ENCODE measurements around the gene CNTN1.

Gene CNTN1

DNA sequence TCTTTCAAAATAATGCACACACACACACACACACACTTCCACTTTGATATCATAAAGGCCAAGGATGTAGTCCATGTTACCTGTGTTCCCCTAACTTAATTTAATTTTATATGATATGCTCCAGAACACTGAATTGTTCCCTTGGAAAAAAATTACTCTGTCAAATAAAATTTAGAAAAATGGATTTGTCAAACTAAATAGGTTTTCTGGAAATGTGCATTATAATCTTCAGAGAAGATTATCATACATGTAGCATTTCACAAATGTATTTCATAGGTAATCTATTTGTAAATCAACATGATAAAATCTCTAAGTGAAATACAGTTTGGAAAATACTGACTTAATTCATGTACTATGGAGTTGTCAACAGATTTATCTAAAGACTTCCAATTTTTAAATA, 68.6 kb downstream of the CNTN1 start:
- H3K27ac ChIP-seq, result no peak overlapping the region
- no peak for DNase-seq (ENCODE audit: low read depth, low spot score)
- no peak overlapping the region for H3K4me3 ChIP-seq
- no peaks in the 10 kb centered on the region for H3K9me3 ChIP-seq (ENCODE audit: low read depth, low read length)
- TF ChIP-seq EZH2 (IDR thresholded peaks at IDR 0.05) (no peak), FOXP2 (optimal IDR thresholded peaks at IDR 0.05; ENCODE audit: control extremely low read depth, extremely low read length, insufficient read depth) (no peak), POLR2AphosphoS5 (IDR thresholded peaks at IDR 0.05; ENCODE audit: borderline replicate concordance, low read depth, low read length) (no peak)
- no peaks in the 10 kb centered on the region for H3K36me3 ChIP-seq (ENCODE audit: insufficient read depth, low read length)
- no peak overlapping the region for H3K9ac ChIP-seq (ENCODE audit: insufficient read length)

- no peak overlapping the region for H3K9ac ChIP-seq (ENCODE audit: insufficient read length)
- TF ChIP-seq POLR2AphosphoS5 (IDR thresholded peaks at IDR 0.05; ENCODE audit: borderline replicate concordance, low read depth, low read length) (no peak), FOXP2 (optimal IDR thresholded peaks at IDR 0.05; ENCODE audit: control extremely low read depth, extremely low read length, insufficient read depth) (no peak), EZH2 (IDR thresholded peaks at IDR 0.05) (no peak)
- H3K27ac ChIP-seq, result no peak overlapping the region
- no peaks in the 10 kb centered on the region for H3K36me3 ChIP-seq (ENCODE audit: insufficient read depth, low read length)
- H3K9me3 ChIP-seq (ENCODE audit: low read depth, low read length), result no peaks in the 10 kb centered on the region
- no peak overlapping the region for H3K4me3 ChIP-seq
- no peak for DNase-seq (ENCODE audit: low read depth, low spot score)
Observed at GRCh38 chr12:40762072-40762471, 69.8 kb downstream of the CNTN1 start.

- no peak for TF ChIP-seq EZH2 (IDR thresholded peaks at IDR 0.05)
- H3K4me3 ChIP-seq, result no peak overlapping the region
- H3K9me3 ChIP-seq (ENCODE audit: low read depth, low read length), result no peaks in the 10 kb centered on the region
- H3K36me3 ChIP-seq (ENCODE audit: insufficient read depth, low read length), result no peaks in the 10 kb centered on the region
- no peak overlapping the region for H3K27ac ChIP-seq
- H3K9ac ChIP-seq (ENCODE audit: insufficient read length), result no peak overlapping the region
- DNase-seq (ENCODE audit: low read depth, low spot score), result no peak
Observed at GRCh38 chr12:40768125-40768864, 76.1 kb downstream of the CNTN1 start.

DNA sequence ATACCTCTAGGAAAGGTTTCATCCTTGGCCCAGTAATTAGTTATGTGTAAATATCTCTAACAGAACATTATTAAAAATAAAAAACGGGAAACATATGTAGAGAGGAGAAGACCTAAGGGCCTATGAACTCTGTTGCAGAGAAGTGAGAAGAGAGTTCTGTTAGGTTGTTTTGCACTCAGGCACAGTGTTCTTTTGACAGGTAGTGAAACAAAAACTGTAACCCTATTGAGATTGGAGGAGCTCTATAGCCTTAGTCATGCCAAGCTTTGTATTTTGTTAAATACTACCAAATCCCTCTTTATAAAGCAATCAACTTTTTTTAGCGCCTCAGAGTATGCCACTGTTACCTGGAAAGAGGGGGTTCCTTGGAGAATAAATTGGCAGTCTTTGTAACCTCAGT, 77.6 kb downstream of the CNTN1 start:
- no peak for TF ChIP-seq POLR2AphosphoS5 (IDR thresholded peaks at IDR 0.05; ENCODE audit: borderline replicate concordance, low read depth, low read length)
- no peak for TF ChIP-seq FOXP2 (optimal IDR thresholded peaks at IDR 0.05; ENCODE audit: control extremely low read depth, extremely low read length, insufficient read depth)
- no peak for TF ChIP-seq EZH2 (IDR thresholded peaks at IDR 0.05)
- no peaks in the 10 kb centered on the region for H3K9me3 ChIP-seq (ENCODE audit: low read depth, low read length)
- no peaks in the 10 kb centered on the region for H3K36me3 ChIP-seq (ENCODE audit: insufficient read depth, low read length)
- no peak overlapping the region for H3K9ac ChIP-seq (ENCODE audit: insufficient read length)
- no peak overlapping the region for H3K4me3 ChIP-seq
- no peak overlapping the region for H3K27ac ChIP-seq
- DNase-seq (ENCODE audit: low read depth, low spot score), result no peak

DNA sequence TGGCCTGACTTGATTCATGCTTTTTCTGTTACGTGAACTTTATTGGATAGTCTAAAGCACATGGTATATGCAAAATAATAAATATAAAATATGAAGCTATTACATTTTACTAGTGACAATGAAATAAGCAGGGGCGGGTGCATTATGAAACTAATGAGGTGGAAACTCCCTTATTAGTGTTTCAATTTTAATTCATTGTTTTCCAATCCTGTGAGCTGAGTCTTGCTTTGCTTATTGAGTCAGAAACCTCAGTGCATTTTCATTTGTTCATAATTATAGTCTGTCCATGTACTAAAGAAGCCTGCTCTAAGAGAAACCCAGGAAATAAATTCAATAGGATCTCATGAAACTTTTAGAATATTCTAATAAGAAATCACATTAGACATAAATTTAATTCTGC, 78.5 kb downstream of the CNTN1 start:
- Histone ChIP-seq H3K9me3 (ENCODE audit: low read depth, low read length) (no peaks in the 10 kb centered on the region), H3K36me3 (ENCODE audit: insufficient read depth, low read length) (no peaks in the 10 kb centered on the region), H3K27ac (no peak overlapping the region), H3K4me3 (no peak overlapping the region), H3K9ac (ENCODE audit: insufficient read length) (no peak overlapping the region)
- DNase-seq (ENCODE audit: low read depth, low spot score), result no peak
- TF ChIP-seq EZH2 (IDR thresholded peaks at IDR 0.05), result no peak

GRCh38 chr12:40775661-40776060, 83.4 kb downstream of the CNTN1 start:
- DNase-seq (ENCODE audit: low read depth, low spot score), result no peak
- Histone ChIP-seq H3K27ac (no peak overlapping the region), H3K9ac (ENCODE audit: insufficient read length) (no peak overlapping the region), H3K9me3 (ENCODE audit: low read depth, low read length) (no peaks in the 10 kb centered on the region), H3K4me3 (no peak overlapping the region), H3K36me3 (ENCODE audit: insufficient read depth, low read length) (no peaks in the 10 kb centered on the region)
- TF ChIP-seq POLR2AphosphoS5 (IDR thresholded peaks at IDR 0.05; ENCODE audit: borderline replicate concordance, low read depth, low read length) (no peak), FOXP2 (optimal IDR thresholded peaks at IDR 0.05; ENCODE audit: control extremely low read depth, extremely low read length, insufficient read depth) (no peak), EZH2 (IDR thresholded peaks at IDR 0.05) (no peak)

GRCh38 chr12:40784102-40784501, 91.9 kb downstream of the CNTN1 start:
- H3K36me3 ChIP-seq (ENCODE audit: insufficient read depth, low read length), result no peaks in the 10 kb centered on the region
- TF ChIP-seq EZH2 (IDR thresholded peaks at IDR 0.05) (no peak), FOXP2 (optimal IDR thresholded peaks at IDR 0.05; ENCODE audit: control extremely low read depth, extremely low read length, insufficient read depth) (no peak), POLR2AphosphoS5 (IDR thresholded peaks at IDR 0.05; ENCODE audit: borderline replicate concordance, low read depth, low read length) (no peak)
- no peak for DNase-seq (ENCODE audit: low read depth, low spot score)
- no peak overlapping the region for H3K4me3 ChIP-seq
- H3K27ac ChIP-seq, result no peak overlapping the region
- H3K9me3 ChIP-seq (ENCODE audit: low read depth, low read length), result no peaks in the 10 kb centered on the region
- H3K9ac ChIP-seq (ENCODE audit: insufficient read length), result no peak overlapping the region

GRCh38 chr12:40788276-40788675, 96.0 kb downstream of the CNTN1 start:
- Histone ChIP-seq H3K9ac (ENCODE audit: insufficient read length) (no peak overlapping the region), H3K36me3 (ENCODE audit: insufficient read depth, low read length) (no peaks in the 10 kb centered on the region), H3K9me3 (ENCODE audit: low read depth, low read length) (no peaks in the 10 kb centered on the region), H3K4me3 (no peak overlapping the region), H3K27ac (no peak overlapping the region)
- TF ChIP-seq POLR2AphosphoS5 (IDR thresholded peaks at IDR 0.05; ENCODE audit: borderline replicate concordance, low read depth, low read length), result no peak
- TF ChIP-seq FOXP2 (optimal IDR thresholded peaks at IDR 0.05; ENCODE audit: control extremely low read depth, extremely low read length, insufficient read depth), result no peak
- TF ChIP-seq EZH2 (IDR thresholded peaks at IDR 0.05), result no peak
- DNase-seq (ENCODE audit: low read depth, low spot score), result no peak

DNA sequence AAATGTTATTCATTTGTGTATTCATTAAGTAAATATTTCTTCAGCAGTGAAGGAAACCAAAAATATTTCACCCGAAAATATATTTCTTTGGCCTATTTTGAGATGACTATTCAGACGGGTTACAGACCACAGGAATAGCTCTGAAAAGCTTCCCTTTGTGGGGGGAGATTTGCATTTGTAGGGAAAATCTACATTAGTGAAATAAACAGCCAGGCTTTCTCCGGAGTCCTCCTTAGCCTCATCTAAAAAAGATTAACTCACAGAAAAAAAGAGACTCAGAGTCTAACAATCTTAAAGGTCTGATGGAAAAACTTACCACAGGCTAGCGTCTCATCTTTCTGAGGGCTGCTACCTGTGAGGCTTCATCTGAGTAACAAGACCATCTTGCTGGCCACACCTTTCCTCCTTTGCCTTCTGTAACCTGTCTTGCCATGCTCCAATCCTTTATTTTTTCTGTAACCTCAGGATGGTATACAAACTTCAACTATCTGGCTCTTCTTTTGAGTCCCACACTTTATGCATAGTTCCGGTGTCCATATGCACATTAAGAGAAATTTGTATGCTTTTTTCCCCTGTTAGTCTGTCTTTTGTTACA, 100.7 kb downstream of the CNTN1 start:
- H3K9ac ChIP-seq (ENCODE audit: insufficient read length), result no peak overlapping the region
- DNase-seq (ENCODE audit: low read depth, low spot score), result no peak
- no peak overlapping the region for H3K4me3 ChIP-seq
- no peaks in the 10 kb centered on the region for H3K9me3 ChIP-seq (ENCODE audit: low read depth, low read length)
- no peak for TF ChIP-seq EZH2 (IDR thresholded peaks at IDR 0.05)
- no peak for TF ChIP-seq FOXP2 (optimal IDR thresholded peaks at IDR 0.05; ENCODE audit: control extremely low read depth, extremely low read length, insufficient read depth)
- no peak for TF ChIP-seq POLR2AphosphoS5 (IDR thresholded peaks at IDR 0.05; ENCODE audit: borderline replicate concordance, low read depth, low read length)
- no peaks in the 10 kb centered on the region for H3K36me3 ChIP-seq (ENCODE audit: insufficient read depth, low read length)
- no peak overlapping the region for H3K27ac ChIP-seq

Data from SK-N-MC (cell line).